ENCODE data around the gene BBLN. TPM values are rescaled to one million over a fixed set of nuclear protein-coding genes. Genes with fewer than 3 reads are reported as not detected.

The BBLN gene
- total RNA-seq, 1 experiment from 2014 or later: 41.9 TPM

- Histone ChIP-seq H3K4me1 (ENCODE audit: insufficient read depth, low read length, poor library complexity, severe bottlenecking) (peaks cover 3% of the 10 kb centered on the region), H3K27ac (ENCODE audit: low read depth, low read length, poor library complexity, severe bottlenecking) (no peak within 1 kb of the TSS), H3K27me3 (replicated peaks; ENCODE audit: insufficient read depth, low read depth, low read length, poor library complexity) (no peaks in the 10 kb centered on the region), H3K4me3 (ENCODE audit: low read depth, low read length, poor library complexity, severe bottlenecking) (peak within 1 kb of the TSS; percentile 64), H3K36me3 (ENCODE audit: insufficient read depth, low read length, poor library complexity, severe bottlenecking) (no peaks in the 10 kb centered on the region), H3K9me3 (ENCODE audit: low read depth, low read length, poor library complexity, severe bottlenecking) (no peaks in the 10 kb centered on the region)
- DNase-seq (ENCODE audit: low spot score): peak; percentile 81
- no TSS peak for BruUV-seq (replicated peaks)
- POLR2A ChIA-PET (ENCODE audit: low non-redundant PET): no interaction called here
- peak; percentile 51; the same call in 1 of the 2 replicates for TF ChIP-seq CTCF (conservative IDR thresholded peaks at IDR 0.05; ENCODE audit: low read depth, low read length)
- no peak for TF ChIP-seq EZH2 (IDR thresholded peaks at IDR 0.05; ENCODE audit: borderline replicate concordance, low read depth, low read length, poor library complexity, severe bottlenecking)
- CTCF ChIA-PET: no interaction called here
- intact Hi-C loops (cut with micrococcal nuclease; ENCODE audit: unreplicated experiment): no loop called here
These were observed 43.1 kb downstream of the BBLN start, which contains the start of gene DNM1 for GRCh38 chr9:128203024-128203706. Gene DNM1, plus strand, starts transcription at chr9:128203379. Its CDS starts 92 bp downstream, at chr9:128203471.

GRCh38 chr9:128203707-128204551 is 43.9 kb downstream of the BBLN start:
- Histone ChIP-seq H3K9me3 (ENCODE audit: low read depth, low read length, poor library complexity, severe bottlenecking) (no peaks in the 10 kb centered on the region), H3K4me3 (ENCODE audit: low read depth, low read length, poor library complexity, severe bottlenecking) (peak overlapping the region; percentile 64), H3K27ac (ENCODE audit: low read depth, low read length, poor library complexity, severe bottlenecking) (no peak overlapping the region), H3K36me3 (ENCODE audit: insufficient read depth, low read length, poor library complexity, severe bottlenecking) (no peaks in the 10 kb centered on the region), H3K4me1 (ENCODE audit: insufficient read depth, low read length, poor library complexity, severe bottlenecking) (peaks cover 3% of the 10 kb centered on the region), H3K27me3 (replicated peaks; ENCODE audit: insufficient read depth, low read depth, low read length, poor library complexity) (no peaks in the 10 kb centered on the region)
- DNase-seq (ENCODE audit: low spot score): no peak
- TF ChIP-seq EZH2 (IDR thresholded peaks at IDR 0.05; ENCODE audit: borderline replicate concordance, low read depth, low read length, poor library complexity, severe bottlenecking) (no peak), CTCF (conservative IDR thresholded peaks at IDR 0.05; ENCODE audit: low read depth, low read length) (no peak)
- intact Hi-C loops (cut with micrococcal nuclease; ENCODE audit: unreplicated experiment): no loop called here
- no TSS peak for BruUV-seq (replicated peaks)
- ChIA-PET CTCF (no interaction called here), POLR2A (ENCODE audit: low non-redundant PET) (no interaction called here)

GRCh38 chr9:128204858-128205257 is 44.8 kb downstream of the BBLN start:
- ChIA-PET POLR2A (ENCODE audit: low non-redundant PET) (no interaction called here), CTCF (no interaction called here)
- intact Hi-C loops (cut with micrococcal nuclease; ENCODE audit: unreplicated experiment): no loop called here
- DNase-seq (ENCODE audit: low spot score): no peak
- H3K36me3 ChIP-seq (ENCODE audit: insufficient read depth, low read length, poor library complexity, severe bottlenecking): no peaks in the 10 kb centered on the region
- peaks cover 3% of the 10 kb centered on the region for H3K4me1 ChIP-seq (ENCODE audit: insufficient read depth, low read length, poor library complexity, severe bottlenecking)
- no peaks in the 10 kb centered on the region for H3K27me3 ChIP-seq (replicated peaks; ENCODE audit: insufficient read depth, low read depth, low read length, poor library complexity)
- TF ChIP-seq EZH2 (IDR thresholded peaks at IDR 0.05; ENCODE audit: borderline replicate concordance, low read depth, low read length, poor library complexity, severe bottlenecking): no peak
- no peak for TF ChIP-seq CTCF (conservative IDR thresholded peaks at IDR 0.05; ENCODE audit: low read depth, low read length)
- H3K4me3 ChIP-seq (ENCODE audit: low read depth, low read length, poor library complexity, severe bottlenecking): no peak overlapping the region
- BruUV-seq (replicated peaks): no TSS peak
- no peaks in the 10 kb centered on the region for H3K9me3 ChIP-seq (ENCODE audit: low read depth, low read length, poor library complexity, severe bottlenecking)
- H3K27ac ChIP-seq (ENCODE audit: low read depth, low read length, poor library complexity, severe bottlenecking): no peak overlapping the region
